Hematopoietic multipotent progenitor cell treated with erythropoietin and hydrocortisone succinate and interleukin-3 and kit ligand, for 8 days (in vitro differentiated cells): ENCODE measurements around the gene NCR3LG1.
A peak's percentile ranks its signal among the peaks of the same experiment; 100 is the strongest.

Experiments
- DNase-seq: peaks from one replicate; pipeline ENCODE4 v3.0.0-alpha.2; 2015

Gene NCR3LG1

GRCh38 chr11:17375547-17375946, 23.9 kb downstream of the NCR3LG1 start:
- no peak for DNase-seq

DNA sequence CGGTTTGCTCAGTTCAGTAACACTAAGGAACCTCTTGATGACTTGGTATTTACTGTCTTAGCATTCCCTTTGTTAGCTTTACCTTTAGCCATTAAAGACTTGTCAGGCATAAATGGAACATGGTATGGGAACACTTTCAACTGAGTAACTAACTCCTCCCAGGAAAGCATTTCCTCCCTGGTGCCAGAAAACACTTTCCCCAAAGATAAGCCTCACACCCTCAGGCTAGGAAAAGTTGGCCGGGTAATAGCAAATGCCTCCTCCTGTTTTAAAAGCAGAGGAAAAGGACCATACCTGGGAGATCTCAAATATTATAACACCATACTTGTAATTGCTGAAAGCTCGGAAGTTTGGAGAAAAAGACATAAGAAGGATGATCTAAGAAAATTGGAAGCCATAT, 24.9 kb downstream of the NCR3LG1 start:
- no peak for DNase-seq

- DNase-seq, result no peak
Measured at GRCh38 chr11:17378655-17379054, 27.1 kb downstream of the NCR3LG1 start.

DNA sequence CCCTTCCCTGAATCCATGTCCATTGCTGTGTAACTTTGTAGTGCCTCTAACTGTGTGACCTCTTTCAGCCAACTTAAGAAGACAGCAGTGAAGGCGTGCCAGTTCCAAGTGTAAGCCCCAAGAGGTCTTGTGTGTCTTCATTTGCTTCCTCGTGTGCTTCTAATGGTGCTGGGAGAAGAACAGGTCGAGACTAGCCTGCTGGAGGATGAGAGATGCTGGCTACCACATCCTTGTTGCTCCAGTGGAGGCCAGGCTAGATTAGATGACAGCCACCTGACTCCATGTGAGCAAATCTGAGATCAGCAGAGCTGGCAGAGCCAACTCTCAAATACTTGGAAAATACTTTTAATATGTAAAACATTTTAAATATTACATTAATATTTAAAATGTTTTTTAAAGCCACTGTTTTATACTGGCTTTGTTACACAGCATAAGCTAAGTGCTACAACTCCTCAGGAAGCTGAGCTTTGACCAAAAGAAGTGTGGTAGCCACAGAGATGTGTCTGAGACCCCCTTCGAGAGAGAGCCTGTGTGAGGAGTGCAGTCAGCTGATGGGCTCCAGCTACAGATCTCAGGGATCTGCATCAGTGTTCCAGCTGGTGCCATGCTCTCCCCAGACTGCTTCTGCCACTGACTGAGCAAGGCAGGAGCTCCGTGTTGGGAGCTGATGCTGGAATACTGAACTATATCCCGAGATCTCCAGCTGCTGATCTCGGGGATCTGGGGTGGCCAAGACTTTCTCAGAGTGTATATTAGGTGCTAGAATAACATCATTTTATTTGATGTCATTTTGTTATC, 28.0 kb downstream of the NCR3LG1 start:
- no peak for DNase-seq

GRCh38 chr11:17381156-17381555, 29.6 kb downstream of the NCR3LG1 start:
- DNase-seq, result no peak

- DNase-seq, result no peak
Measured at GRCh38 chr11:17382046-17382728, 30.6 kb downstream of the NCR3LG1 start.

DNA sequence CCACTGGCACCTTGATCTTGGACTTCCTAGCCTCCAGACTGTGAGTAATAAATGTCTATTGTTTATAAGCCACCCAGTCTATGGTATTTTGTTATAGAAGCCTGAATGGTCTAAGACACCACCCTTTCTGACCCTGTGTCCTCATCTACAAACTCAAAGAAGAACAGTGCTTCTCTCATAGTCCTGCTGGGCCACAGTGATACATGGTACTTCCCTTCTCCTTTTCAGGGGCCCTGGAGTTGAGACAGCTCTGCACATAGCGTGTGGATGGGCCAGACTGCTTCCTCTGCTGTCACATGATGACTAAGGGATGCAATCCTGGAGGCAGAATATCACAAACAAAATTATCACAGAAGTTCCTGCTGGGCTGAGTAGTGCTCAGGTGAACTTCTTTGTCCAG, 31.9 kb downstream of the NCR3LG1 start:
- no peak for DNase-seq

GRCh38 chr11:17384002-17384511, 32.5 kb downstream of the NCR3LG1 start:
- DNase-seq, result peak; percentile 81

DNA sequence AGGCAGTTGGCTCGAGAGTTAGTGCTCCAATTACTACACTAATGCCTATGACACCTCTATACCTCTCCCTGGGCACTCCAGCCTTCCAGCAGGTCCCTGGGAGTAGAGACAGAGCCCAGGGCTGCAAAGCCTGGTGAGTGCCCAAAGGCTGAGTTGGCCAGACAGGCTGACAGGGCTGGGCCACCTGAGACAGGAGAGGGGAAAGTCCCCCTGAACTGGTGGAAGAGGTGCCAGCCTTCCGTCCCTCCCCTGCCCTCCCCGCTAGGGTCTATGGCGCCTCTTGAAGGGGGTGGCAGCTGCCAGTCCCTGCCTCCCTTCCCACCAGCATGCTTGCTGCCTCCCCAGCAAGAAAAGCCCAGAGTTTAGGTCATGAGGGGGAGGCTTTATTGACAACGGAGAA, 33.9 kb downstream of the NCR3LG1 start:
- DNase-seq, result no peak

DNA sequence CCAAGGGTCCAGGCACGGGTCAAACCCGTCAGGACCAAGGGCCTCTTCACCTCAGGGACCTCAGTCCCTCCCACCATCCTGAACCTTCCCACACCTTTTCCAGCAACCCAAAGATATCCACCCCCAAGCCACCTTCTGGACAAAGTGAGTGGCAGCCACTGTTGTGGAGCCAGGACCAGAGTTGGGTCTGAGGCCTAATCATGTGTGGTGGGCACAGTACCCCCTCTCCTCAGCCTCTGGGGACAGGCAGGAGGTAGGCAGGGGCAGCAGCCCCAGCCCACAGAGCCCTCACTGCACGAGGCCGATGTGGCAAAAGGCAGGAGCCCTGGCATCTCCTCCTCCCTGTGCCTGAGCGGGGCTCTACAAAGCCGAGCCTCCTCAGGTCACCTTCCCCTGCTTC, 34.3 kb downstream of the NCR3LG1 start:
- DNase-seq, result no peak

DNA sequence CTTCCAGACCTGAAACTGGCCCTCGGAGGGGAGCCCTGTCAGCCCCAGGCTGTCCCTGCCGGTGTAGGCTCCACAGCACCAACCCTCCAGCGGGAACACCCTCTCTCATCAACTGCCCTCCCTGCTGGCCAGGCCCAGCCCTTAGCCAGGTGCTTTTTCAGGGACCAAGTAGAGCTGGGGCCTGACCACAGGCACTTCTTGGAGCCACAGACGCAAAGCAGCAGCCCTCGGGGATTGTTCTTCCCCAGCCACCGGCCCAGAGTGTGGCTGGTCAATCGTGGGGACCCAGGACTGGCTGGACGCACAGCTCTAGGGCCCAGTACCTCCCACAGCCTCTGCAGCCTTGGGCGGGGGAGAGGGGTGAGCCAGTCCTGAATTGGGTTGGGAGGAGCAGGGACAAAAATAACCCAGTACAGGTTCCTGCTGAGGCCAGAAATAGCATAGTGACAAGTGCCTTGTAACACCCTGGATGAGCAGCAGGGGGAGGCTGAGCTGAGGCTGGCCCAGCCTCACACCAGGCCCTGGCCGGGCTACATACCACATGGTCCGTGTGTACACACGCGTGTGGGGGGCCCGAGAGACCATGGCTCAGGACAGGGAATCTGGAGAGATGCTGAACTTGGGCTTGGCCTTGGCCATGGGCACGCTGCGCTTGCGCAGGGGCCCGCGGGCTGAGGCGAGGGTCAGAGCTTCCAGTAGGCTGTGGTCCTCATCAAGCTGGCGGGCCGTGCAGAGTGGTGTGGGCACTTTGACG, 34.9 kb downstream of the NCR3LG1 start:
- DNase-seq, result peak; percentile 55

DNA sequence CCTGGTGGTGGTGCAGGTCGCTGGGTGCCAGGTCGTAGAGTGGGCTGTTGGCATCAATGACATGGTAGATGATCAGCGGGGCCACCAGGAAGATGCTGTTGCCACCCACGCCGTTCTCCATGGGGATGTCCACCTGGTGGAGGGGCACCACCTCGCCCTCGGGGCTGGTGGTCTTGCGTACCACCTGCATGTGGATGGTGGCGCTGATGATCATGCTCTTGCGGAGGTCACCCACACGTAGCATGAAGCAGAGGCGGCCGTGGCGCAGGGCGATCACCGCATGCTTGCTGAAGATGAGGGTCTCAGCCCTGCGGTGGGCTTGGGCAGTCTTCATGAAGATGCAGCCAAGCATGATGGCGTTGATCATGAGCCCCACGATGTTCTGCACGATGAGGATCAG, 35.7 kb downstream of the NCR3LG1 start:
- no peak for DNase-seq

DNA sequence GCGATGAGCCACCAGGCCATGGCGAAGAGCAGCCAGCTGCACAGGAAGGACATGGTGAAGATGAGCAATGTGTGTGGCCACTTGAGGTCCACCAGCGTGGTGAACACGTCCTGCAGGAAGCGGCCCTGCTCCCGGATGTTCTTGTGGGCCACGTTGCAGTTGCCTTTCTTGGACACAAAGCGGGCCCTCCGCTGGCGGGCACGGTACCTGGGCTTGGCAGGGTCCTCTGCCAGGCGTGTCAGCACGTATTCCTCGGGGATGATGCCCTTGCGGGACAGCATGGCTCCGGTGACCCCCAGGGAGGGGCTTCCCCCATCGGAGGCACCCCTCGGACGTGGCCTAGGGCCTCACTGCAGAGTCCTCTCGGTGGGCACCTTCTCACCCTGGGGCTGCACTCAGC, 36.2 kb downstream of the NCR3LG1 start:
- DNase-seq, result no peak

GRCh38 chr11:17388609-17389210, 37.1 kb downstream of the NCR3LG1 start, which contains the start of gene KCNJ11:
Gene KCNJ11 (minus strand): TSS chr11:17388659. CDS start chr11:17388091, 568 bp downstream.
- DNase-seq, result no peak

DNA sequence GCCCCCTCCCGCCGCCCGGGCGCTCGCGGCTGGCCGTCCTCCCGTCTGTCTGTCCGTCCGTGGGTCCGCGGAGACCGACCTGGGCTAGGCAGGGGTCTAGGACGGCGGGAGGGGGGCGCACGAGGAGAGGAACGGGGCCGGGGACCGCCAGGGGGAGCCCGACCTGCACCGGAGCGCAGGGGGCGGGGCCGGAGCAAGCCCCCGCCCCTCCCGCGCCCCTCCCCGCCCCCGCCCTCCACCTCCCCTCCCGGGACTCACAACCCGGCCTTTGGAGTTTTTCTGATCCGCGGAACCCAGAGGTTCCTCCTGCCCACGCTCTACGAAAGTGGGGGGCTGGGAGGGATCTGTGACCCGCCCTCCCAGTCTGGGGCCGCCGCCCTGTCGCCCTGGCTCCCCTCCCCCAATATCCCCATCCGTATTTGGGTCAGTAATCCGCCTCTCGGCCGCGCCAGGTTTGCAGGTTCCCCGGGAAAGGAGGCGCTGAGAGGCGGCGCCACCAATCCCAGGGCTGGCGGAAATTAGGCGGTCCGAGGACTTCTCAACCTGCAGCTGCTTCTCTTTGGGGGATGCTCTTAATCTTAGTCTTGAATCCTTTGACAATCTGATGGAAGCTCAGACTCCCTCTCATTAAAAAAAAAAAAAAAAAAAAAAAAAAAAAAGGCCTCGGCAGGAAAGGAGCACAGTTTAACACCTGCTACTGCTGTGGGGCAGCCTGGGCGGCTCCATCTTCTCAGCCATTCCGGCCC, 37.8 kb downstream of the NCR3LG1 start:
- peak; percentile 40 for DNase-seq

DNA sequence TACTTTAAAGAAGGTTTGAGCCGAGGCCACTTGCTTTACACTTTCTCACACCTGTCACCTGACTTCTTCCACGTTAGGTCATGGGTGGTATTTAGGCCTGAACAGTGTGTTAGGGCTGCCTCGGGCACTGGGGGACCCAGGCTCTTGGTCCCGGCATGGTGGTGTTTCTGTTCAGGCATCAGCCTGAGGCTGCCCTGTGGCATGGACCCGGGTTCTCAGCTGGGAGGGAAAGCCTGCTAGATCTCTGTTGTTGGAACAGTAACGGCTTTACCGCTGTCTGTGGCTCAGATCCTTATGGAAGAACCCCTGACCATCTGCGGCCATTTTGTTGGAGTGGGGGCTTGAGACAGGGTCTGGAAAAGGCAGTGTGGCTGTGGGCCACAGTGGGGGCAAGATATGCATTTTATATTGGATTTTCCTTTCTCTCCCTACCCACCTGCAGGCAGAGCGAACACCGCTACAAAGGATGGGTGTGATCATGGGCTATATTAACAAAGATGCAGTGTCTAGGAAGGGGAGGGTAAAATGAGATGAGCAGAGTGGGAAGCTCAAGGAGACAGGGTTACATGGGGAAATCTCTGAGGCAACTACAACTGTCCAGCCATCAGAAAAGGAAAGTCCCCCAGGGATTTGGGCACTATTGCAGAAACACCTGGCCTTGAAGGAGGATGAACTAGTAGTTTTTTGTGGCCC, 38.5 kb downstream of the NCR3LG1 start:
- DNase-seq, result no peak

GRCh38 chr11:17391493-17392355, 40.1 kb downstream of the NCR3LG1 start:
- no peak for DNase-seq

- DNase-seq, result no peak
Measured at GRCh38 chr11:17392872-17393271, 41.3 kb downstream of the NCR3LG1 start.

GRCh38 chr11:17393472-17393871, 41.9 kb downstream of the NCR3LG1 start:
- no peak for DNase-seq

DNA sequence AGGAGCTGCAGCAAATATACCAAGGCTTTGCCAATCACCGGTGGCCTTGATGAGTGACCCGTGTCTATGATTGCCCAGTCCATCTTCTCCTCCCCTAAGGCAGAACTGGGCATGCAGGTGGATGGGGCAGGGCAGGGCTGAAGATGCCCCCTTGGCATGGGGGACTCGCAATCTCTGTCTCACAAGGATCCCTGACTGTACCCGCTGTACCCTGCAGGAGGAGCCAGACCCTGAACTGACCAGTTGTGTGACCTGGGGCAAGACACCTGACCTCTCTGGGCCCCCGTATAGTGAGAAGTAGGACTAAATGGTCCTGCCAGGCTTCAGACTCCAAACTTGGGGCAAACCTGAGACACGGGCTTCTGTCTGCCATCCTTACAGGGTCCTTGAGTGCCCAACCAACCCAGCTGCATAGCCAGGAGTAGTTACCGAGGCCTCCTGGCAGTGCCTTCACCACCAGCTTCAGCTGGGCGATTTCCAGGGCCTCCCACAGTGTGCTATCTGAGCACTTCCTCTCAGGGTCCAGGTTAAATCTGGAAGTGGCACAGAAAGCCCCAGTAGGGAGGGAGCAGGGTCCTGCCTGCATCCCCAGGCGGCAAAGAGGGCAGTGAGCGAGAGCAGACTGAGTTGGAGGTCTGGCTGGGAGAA, 43.3 kb downstream of the NCR3LG1 start:
- DNase-seq, result no peak
